Upper lobe of right lung (tissue), 1 donor: ENCODE measurements around the gene KCNE1. TPM values are rescaled to one million over a fixed set of nuclear protein-coding genes. Genes with fewer than 3 reads are reported as not detected.

Experiments
- ATAC-seq: fragments of 200-7000 bp; cut with Tn5 transposase; one replicate; pipeline ENCODE4 v1.9.1; 2020; ENCODE audit warnings: mild to moderate bottlenecking, moderate library complexity
- DNase-seq: peaks from one replicate; pipeline ENCODE4 v3.0.0-alpha.2; 2020
- H3K27ac ChIP-seq: fragments of 200-600 bp; one replicate; pipeline ENCODE4 v1.8.0; 2022
- H3K27me3 ChIP-seq: fragments of 200-600 bp; one replicate; pipeline ENCODE4 v1.8.0; 2022; ENCODE audit warnings: mild to moderate bottlenecking
- H3K36me3 ChIP-seq: fragments of 200-600 bp; one replicate; pipeline ENCODE4 v1.8.0; 2022
- H3K4me1 ChIP-seq: fragments of 200-600 bp; one replicate; pipeline ENCODE4 v1.8.0; 2022
- H3K4me3 ChIP-seq: fragments of 200-600 bp; one replicate; pipeline ENCODE4 v1.8.0; 2022; ENCODE audit warnings: mild to moderate bottlenecking
- H3K9me3 ChIP-seq: fragments of 200-600 bp; one replicate; pipeline ENCODE4 v1.8.0; 2022
- intact Hi-C: fragments of 100-400 bp; cut with DNase I; formaldehyde crosslinking; loops from one replicate; pipeline ENCODE4 v1.11.0; 2022
- total RNA-seq: library from RNA; stranded (reverse); fragmentation: NEBNext Ultra II Directional; extraction: Animal tissue kit (Norgen Biotek cat#: 25700); gene quantifications from one replicate; pipeline ENCODE4 v1.2.1, GENCODE V29; 2021
- TF ChIP-seq, protein P1 (sequence below): fragments of 200-600 bp; IDR thresholded peaks from one replicate; pipeline ENCODE4 v1.8.0; 2022; ENCODE audit warnings: antibody characterized with exemption
- donor health status: DM: no; HTN: yes; CAD: no; lungs with severe emphysema.

The KCNE1 gene
- total RNA-seq, 1 donor from 2014 or later = 13.6 TPM

- intact Hi-C loops = no loop called here
- no peak overlapping the region for H3K27ac ChIP-seq
- no peaks in the 10 kb centered on the region for H3K36me3 ChIP-seq
- H3K4me3 ChIP-seq = no peak overlapping the region
- ATAC-seq = peak; percentile 89
- no peaks in the 10 kb centered on the region for H3K27me3 ChIP-seq
- H3K9me3 ChIP-seq = no peaks in the 10 kb centered on the region
- no peak for DNase-seq
- H3K4me1 ChIP-seq = no peaks in the 10 kb centered on the region
- TF ChIP-seq, protein P1, sequence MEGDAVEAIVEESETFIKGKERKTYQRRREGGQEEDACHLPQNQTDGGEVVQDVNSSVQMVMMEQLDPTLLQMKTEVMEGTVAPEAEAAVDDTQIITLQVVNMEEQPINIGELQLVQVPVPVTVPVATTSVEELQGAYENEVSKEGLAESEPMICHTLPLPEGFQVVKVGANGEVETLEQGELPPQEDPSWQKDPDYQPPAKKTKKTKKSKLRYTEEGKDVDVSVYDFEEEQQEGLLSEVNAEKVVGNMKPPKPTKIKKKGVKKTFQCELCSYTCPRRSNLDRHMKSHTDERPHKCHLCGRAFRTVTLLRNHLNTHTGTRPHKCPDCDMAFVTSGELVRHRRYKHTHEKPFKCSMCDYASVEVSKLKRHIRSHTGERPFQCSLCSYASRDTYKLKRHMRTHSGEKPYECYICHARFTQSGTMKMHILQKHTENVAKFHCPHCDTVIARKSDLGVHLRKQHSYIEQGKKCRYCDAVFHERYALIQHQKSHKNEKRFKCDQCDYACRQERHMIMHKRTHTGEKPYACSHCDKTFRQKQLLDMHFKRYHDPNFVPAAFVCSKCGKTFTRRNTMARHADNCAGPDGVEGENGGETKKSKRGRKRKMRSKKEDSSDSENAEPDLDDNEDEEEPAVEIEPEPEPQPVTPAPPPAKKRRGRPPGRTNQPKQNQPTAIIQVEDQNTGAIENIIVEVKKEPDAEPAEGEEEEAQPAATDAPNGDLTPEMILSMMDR = no peak
Observed at GRCh38 chr21:34534522-34534921, 22.5 kb upstream of the KCNE1 start.

GRCh38 chr21:34533938-34534337 is 21.9 kb upstream of the KCNE1 start:
- Histone ChIP-seq H3K27ac (no peak overlapping the region), H3K27me3 (no peaks in the 10 kb centered on the region), H3K36me3 (no peaks in the 10 kb centered on the region), H3K4me1 (no peaks in the 10 kb centered on the region), H3K4me3 (no peak overlapping the region), H3K9me3 (no peaks in the 10 kb centered on the region)
- intact Hi-C loops = no loop called here
- DNase-seq (no peak), ATAC-seq (no peak)
- TF ChIP-seq, protein P1 = no peak

- Histone ChIP-seq H3K27me3 (no peaks in the 10 kb centered on the region), H3K36me3 (no peaks in the 10 kb centered on the region), H3K4me3 (no peak overlapping the region), H3K9me3 (no peaks in the 10 kb centered on the region), H3K27ac (no peak overlapping the region), H3K4me1 (peaks cover 15% of the 10 kb centered on the region)
- intact Hi-C loops = no loop called here
- TF ChIP-seq, protein P1 = no peak
- ATAC-seq = no peak
- no peak for DNase-seq
Observed at GRCh38 chr21:34531399-34531798, 19.4 kb upstream of the KCNE1 start.

- Histone ChIP-seq H3K4me3 (no peak overlapping the region), H3K36me3 (no peaks in the 10 kb centered on the region), H3K4me1 (peaks cover 23% of the 10 kb centered on the region), H3K9me3 (no peaks in the 10 kb centered on the region), H3K27ac (no peak overlapping the region), H3K27me3 (no peaks in the 10 kb centered on the region)
- intact Hi-C loops = no loop called here
- no peak for DNase-seq
- TF ChIP-seq, protein P1 = no peak
- no peak for ATAC-seq
Observed at GRCh38 chr21:34530261-34530660, 18.3 kb upstream of the KCNE1 start.

DNA sequence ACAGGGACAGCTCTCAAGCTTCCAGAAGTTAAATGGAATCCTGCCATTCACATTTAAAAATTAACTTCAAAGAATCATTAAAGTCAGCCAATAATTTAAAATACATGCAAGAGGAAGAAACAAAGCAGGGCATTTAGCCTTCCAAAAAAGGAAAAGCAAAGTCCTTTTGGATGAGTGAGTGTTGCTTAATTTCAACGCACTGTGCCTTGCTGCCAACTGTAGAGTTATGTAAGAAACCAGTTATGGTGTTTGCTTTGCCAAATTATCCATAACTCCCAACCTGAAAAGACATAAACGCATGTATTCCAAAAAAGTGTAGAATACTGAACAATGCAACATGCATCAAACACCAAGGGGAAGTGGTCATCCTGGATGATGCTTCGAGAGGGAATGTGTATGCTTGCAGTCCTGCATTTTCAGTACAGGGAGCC is 16.1 kb upstream of the KCNE1 start:
- peak overlapping the region; percentile 93 for H3K27ac ChIP-seq
- DNase-seq = no peak
- TF ChIP-seq, protein P1 = no peak
- H3K4me1 ChIP-seq = peaks cover 34% of the 10 kb centered on the region
- no peaks in the 10 kb centered on the region for H3K27me3 ChIP-seq
- no peaks in the 10 kb centered on the region for H3K36me3 ChIP-seq
- no peak overlapping the region for H3K4me3 ChIP-seq
- intact Hi-C loops = no loop called here
- no peaks in the 10 kb centered on the region for H3K9me3 ChIP-seq
- ATAC-seq = peak; percentile 13
